GM23338 (cell line): ENCODE data around the gene KAT6B. TPM values are rescaled to one million over a fixed set of nuclear protein-coding genes. Genes with fewer than 3 reads are reported as not detected.

Experiments
- ATAC-seq: fragments of 200-7000 bp; cut with Tn5 transposase; 3 replicates; pipeline ENCODE4 v1.9.1; 2020
- DNase-seq: peaks from one replicate; pipeline ENCODE4 v3.0.0-alpha.2; 2015; ENCODE audit warnings: low spot score
- H2AFZ ChIP-seq: fragments of 200-600 bp; sonication (generic); 2 replicates; pipeline ENCODE4 v1.8.0; 2016; ENCODE audit warnings: antibody characterized with exemption, mild to moderate bottlenecking, moderate library complexity
- H3F3A ChIP-seq: fragments of 200-600 bp; sonication (generic); replicated peaks from 2 replicates; pipeline ENCODE4 v1.8.0; 2017; ENCODE audit warnings: antibody characterized with exemption, mixed run types, low read depth
- H3K27ac ChIP-seq: fragments of 200-600 bp; sonication (generic); 2 replicates; pipeline ENCODE4 v1.6.1; 2016; ENCODE audit warnings: low read depth
- H3K27me3 ChIP-seq: fragments of 200-600 bp; sonication (generic); 2 replicates; pipeline ENCODE4 v1.8.0; 2016; ENCODE audit warnings: mild to moderate bottlenecking, mixed run types, moderate library complexity; ENCODE audit not compliant: insufficient read depth
- H3K36me3 ChIP-seq: fragments of 200-600 bp; sonication (generic); 2 replicates; pipeline ENCODE4 v1.8.0; 2016; ENCODE audit warnings: mild to moderate bottlenecking; ENCODE audit not compliant: insufficient read depth
- H3K4me1 ChIP-seq: fragments of 200-600 bp; sonication (generic); 2 replicates; pipeline ENCODE4 v1.8.0; 2016; ENCODE audit warnings: mild to moderate bottlenecking, moderate library complexity; ENCODE audit not compliant: insufficient read depth
- H3K4me2 ChIP-seq: fragments of 200-600 bp; sonication (generic); 2 replicates; pipeline ENCODE4 v1.7.1; 2017; ENCODE audit warnings: mixed run types
- H3K4me3 ChIP-seq: fragments of 200-600 bp; sonication (generic); 2 replicates; pipeline ENCODE4 v1.6.1; 2016; ENCODE audit warnings: mixed run types
- H3K79me2 ChIP-seq: fragments of 200-600 bp; sonication (generic); replicated peaks from 2 replicates; pipeline ENCODE4 v1.8.0; 2017; ENCODE audit warnings: mild to moderate bottlenecking; ENCODE audit not compliant: insufficient read depth
- H3K9me2 ChIP-seq: fragments of 200-600 bp; sonication (generic); 2 replicates; pipeline ENCODE4 v1.8.0; 2017; ENCODE audit not compliant: insufficient read depth
- H4K20me1 ChIP-seq: fragments of 200-600 bp; sonication (generic); replicated peaks from 2 replicates; pipeline ENCODE4 v1.8.0; 2017; ENCODE audit warnings: mild to moderate bottlenecking; ENCODE audit not compliant: insufficient read depth
- H3K27ac Mint-ChIP-seq: 2 replicates; pipeline ENCODE4 v1.8.0; 2020; ENCODE audit warnings: inconsistent platforms, mild to moderate bottlenecking, moderate library complexity, mixed read lengths
- H3K27me3 Mint-ChIP-seq: 3 replicates; pipeline ENCODE4 v1.8.0; 2022; ENCODE audit warnings: low read depth, mild to moderate bottlenecking, moderate library complexity, mixed read lengths, inconsistent platforms; ENCODE audit not compliant: insufficient read depth, poor library complexity
- H3K36me3 Mint-ChIP-seq: 3 replicates; pipeline ENCODE4 v1.8.0; 2021; ENCODE audit warnings: low read depth, mild to moderate bottlenecking, inconsistent platforms, moderate library complexity, mixed read lengths
- H3K4me1 Mint-ChIP-seq: 3 replicates; pipeline ENCODE4 v1.8.0; 2020; ENCODE audit warnings: mild to moderate bottlenecking, inconsistent platforms, mixed read lengths
- H3K4me3 Mint-ChIP-seq: 3 replicates; pipeline ENCODE4 v1.8.0; 2021; ENCODE audit warnings: moderate library complexity, mild to moderate bottlenecking, inconsistent platforms, mixed read lengths
- H3K9me3 Mint-ChIP-seq: 3 replicates; pipeline ENCODE4 v1.8.0; 2020; ENCODE audit warnings: moderate library complexity, mild to moderate bottlenecking, inconsistent platforms, mixed read lengths
- CREB1 ChIP-seq: fragments of 250-450 bp; sonication (Bioruptor Pico); IDR thresholded peaks from 2 replicates; pipeline ENCODE4 v1.5.0; 2020; ENCODE audit warnings: low read depth, mild to moderate bottlenecking, moderate library complexity
- ETS1 ChIP-seq: IDR thresholded peaks from 2 replicates; pipeline ENCODE4 v1.6.1; 2016; ENCODE audit warnings: antibody characterized with exemption
- EZH2phosphoT487 ChIP-seq: fragments of 200-600 bp; sonication (generic); IDR thresholded peaks from one replicate; pipeline ENCODE4 v1.8.1; 2018; ENCODE audit warnings: antibody characterized with exemption; ENCODE audit not compliant: unreplicated experiment
- STAT1 ChIP-seq: IDR thresholded peaks from one replicate; pipeline ENCODE4 v1.6.1; 2016; ENCODE audit warnings: antibody characterized with exemption; ENCODE audit not compliant: unreplicated experiment
- ZNF462 ChIP-seq: fragments of 250-450 bp; sonication (Bioruptor Pico); IDR thresholded peaks from 2 replicates; pipeline ENCODE4 v1.5.0; 2020; ENCODE audit warnings: mild to moderate bottlenecking, moderate library complexity
- polyA plus RNA-seq: library from polyadenylated mRNA; unstranded; fragments of >200 nt; fragmentation: Nextera tagmentation; extraction: Ambion mirVana; gene quantifications from 2 replicates; pipeline ENCODE4 v1.2.1, GENCODE V29; 2016
- total RNA-seq: library from RNA; depleted of rRNA; stranded (reverse); fragments of >200 nt; shearing (Covaris generic); gene quantifications from 2 replicates; pipeline ENCODE4 v1.2.3, GENCODE V29; 2014
- TF ChIP-seq, protein P1 (sequence below): IDR thresholded peaks from one replicate; pipeline ENCODE4 v1.6.1; 2018; ENCODE audit warnings: antibody characterized with exemption; ENCODE audit not compliant: unreplicated experiment
- TF ChIP-seq, protein P2 (sequence below), 2 experiments: fragments of 200-600 bp in 1 of 2; sonication (generic) in 1 of 2; conservative IDR thresholded peaks; 2 replicates each; pipeline versions ENCODE4 v1.5.1 to v1.6.1; 2016 to 2017; ENCODE audit warnings: antibody characterized with exemption in 2 of 2, low read depth in 2 of 2, mild to moderate bottlenecking in 2 of 2, moderate library complexity in 1 of 2

Gene KAT6B
- total and polyA plus RNA-seq, 2 experiments from 2014 or later, result 21.3 to 31.4 TPM

DNA sequence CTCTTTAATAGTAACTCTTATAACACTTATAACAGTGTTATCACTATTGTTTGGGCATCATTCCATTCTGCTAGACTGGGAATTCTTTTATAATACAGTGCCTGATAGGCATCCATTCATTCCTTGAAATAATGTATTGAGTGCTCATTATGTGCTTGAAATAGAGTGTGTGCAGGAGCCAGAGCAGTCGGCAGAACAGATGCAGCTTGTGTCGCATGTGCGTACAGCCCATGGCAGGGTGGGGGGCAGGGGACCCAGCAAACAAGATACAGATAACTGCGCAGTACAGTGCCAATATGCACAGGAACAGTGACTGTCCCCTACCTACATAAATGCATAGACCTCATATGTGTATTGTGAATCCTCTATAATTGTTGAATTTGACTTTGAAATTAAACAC lies 99.3 kb downstream of the KAT6B start:
- H3K27me3 Mint-ChIP-seq, result no peaks in the 10 kb centered on the region
- H3K4me3 Mint-ChIP-seq, result no peak overlapping the region
- DNase-seq (no peak), ATAC-seq (no peak)
- H2AFZ ChIP-seq, result no peak overlapping the region
- H3K36me3 ChIP-seq, result no peaks in the 10 kb centered on the region
- H3K79me2 ChIP-seq, result peaks cover 69% of the 10 kb centered on the region
- peaks cover 29% of the 10 kb centered on the region for H3K4me1 ChIP-seq
- H3K36me3 Mint-ChIP-seq, result no peaks in the 10 kb centered on the region
- no peak overlapping the region for H3K4me2 ChIP-seq
- H3K27me3 ChIP-seq, result no peaks in the 10 kb centered on the region
- H3K27ac Mint-ChIP-seq, result no peak overlapping the region
- H3K4me3 ChIP-seq, result no peak overlapping the region
- TF ChIP-seq, protein P1, sequence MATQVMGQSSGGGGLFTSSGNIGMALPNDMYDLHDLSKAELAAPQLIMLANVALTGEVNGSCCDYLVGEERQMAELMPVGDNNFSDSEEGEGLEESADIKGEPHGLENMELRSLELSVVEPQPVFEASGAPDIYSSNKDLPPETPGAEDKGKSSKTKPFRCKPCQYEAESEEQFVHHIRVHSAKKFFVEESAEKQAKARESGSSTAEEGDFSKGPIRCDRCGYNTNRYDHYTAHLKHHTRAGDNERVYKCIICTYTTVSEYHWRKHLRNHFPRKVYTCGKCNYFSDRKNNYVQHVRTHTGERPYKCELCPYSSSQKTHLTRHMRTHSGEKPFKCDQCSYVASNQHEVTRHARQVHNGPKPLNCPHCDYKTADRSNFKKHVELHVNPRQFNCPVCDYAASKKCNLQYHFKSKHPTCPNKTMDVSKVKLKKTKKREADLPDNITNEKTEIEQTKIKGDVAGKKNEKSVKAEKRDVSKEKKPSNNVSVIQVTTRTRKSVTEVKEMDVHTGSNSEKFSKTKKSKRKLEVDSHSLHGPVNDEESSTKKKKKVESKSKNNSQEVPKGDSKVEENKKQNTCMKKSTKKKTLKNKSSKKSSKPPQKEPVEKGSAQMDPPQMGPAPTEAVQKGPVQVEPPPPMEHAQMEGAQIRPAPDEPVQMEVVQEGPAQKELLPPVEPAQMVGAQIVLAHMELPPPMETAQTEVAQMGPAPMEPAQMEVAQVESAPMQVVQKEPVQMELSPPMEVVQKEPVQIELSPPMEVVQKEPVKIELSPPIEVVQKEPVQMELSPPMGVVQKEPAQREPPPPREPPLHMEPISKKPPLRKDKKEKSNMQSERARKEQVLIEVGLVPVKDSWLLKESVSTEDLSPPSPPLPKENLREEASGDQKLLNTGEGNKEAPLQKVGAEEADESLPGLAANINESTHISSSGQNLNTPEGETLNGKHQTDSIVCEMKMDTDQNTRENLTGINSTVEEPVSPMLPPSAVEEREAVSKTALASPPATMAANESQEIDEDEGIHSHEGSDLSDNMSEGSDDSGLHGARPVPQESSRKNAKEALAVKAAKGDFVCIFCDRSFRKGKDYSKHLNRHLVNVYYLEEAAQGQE, result no peak
- TF ChIP-seq, protein P2, sequence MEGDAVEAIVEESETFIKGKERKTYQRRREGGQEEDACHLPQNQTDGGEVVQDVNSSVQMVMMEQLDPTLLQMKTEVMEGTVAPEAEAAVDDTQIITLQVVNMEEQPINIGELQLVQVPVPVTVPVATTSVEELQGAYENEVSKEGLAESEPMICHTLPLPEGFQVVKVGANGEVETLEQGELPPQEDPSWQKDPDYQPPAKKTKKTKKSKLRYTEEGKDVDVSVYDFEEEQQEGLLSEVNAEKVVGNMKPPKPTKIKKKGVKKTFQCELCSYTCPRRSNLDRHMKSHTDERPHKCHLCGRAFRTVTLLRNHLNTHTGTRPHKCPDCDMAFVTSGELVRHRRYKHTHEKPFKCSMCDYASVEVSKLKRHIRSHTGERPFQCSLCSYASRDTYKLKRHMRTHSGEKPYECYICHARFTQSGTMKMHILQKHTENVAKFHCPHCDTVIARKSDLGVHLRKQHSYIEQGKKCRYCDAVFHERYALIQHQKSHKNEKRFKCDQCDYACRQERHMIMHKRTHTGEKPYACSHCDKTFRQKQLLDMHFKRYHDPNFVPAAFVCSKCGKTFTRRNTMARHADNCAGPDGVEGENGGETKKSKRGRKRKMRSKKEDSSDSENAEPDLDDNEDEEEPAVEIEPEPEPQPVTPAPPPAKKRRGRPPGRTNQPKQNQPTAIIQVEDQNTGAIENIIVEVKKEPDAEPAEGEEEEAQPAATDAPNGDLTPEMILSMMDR (conservative IDR thresholded peaks at IDR 0.05; ENCODE audit: low read depth in 2 of 2), result no peak
- TF ChIP-seq CREB1 (CRISPR knock-in tag), result no peak
- no peak for TF ChIP-seq ETS1
- no peak for TF ChIP-seq STAT1
- no peak for TF ChIP-seq ZNF462 (CRISPR knock-in tag)
- TF ChIP-seq EZH2phosphoT487, result no peak
- no peaks in the 10 kb centered on the region for H3K9me3 Mint-ChIP-seq
- H3K9me2 ChIP-seq, result no peaks in the 10 kb centered on the region
- no peak overlapping the region for H3K27ac ChIP-seq
- H4K20me1 ChIP-seq, result 0 out of 2 replicates have a peak, but pooled peaks cover 4% of the 10 kb centered on the region
- H3K4me1 Mint-ChIP-seq, result peaks cover 39% of the 10 kb centered on the region
- H3F3A ChIP-seq, result no peaks in the 10 kb centered on the region
